ENCODE data around the gene KLHDC7B. TPM values are rescaled to one million over a fixed set of nuclear protein-coding genes. Genes with fewer than 3 reads are reported as not detected.
A peak's percentile ranks its signal among the peaks of the same experiment; 100 is the strongest.

Gene KLHDC7B
- total RNA-seq, 1 donor from 2014 or later, result not detected

- intact Hi-C loops (cut with DNase I), result loop anchor here (5.0 kb wide), 1 partner anchor 44 kb away; no protein-coding TSS in a partner anchor
- ATAC-seq (ENCODE audit: poor library complexity), result peak; percentile 36
- peak; percentile 77 for DNase-seq
These were observed 32.5 kb downstream of the KLHDC7B start, which contains the start of gene CPT1B for GRCh38 chr22:50577987-50578775. Gene CPT1B, minus strand, starts transcription at chr22:50578427. Its CDS starts 512 bp downstream, at chr22:50577915.

- intact Hi-C loops (cut with DNase I), result loop anchor here (5.0 kb wide), 1 partner anchor 43 kb away; no protein-coding TSS in a partner anchor
- ATAC-seq (ENCODE audit: poor library complexity), result no peak
- peak; percentile 37 for DNase-seq
These were observed 33.1 kb downstream of the KLHDC7B start for GRCh38 chr22:50578776-50579310.

GRCh38 chr22:50579752-50580151, 34.1 kb downstream of the KLHDC7B start:
- DNase-seq (peak; percentile 3), ATAC-seq (ENCODE audit: poor library complexity) (no peak)
- intact Hi-C loops (cut with DNase I), result loop anchor here (5.0 kb wide), 2 partner anchors 43 to 53 kb away; no protein-coding TSS in a partner anchor

- intact Hi-C loops (cut with DNase I), result loop anchor here (5.0 kb wide), 1 partner anchor 51 kb away; no protein-coding TSS in a partner anchor
- DNase-seq (peak; percentile 41), ATAC-seq (ENCODE audit: poor library complexity) (no peak)
These were observed 35.6 kb downstream of the KLHDC7B start for GRCh38 chr22:50581031-50581949.

GRCh38 chr22:50581950-50582492, 36.3 kb downstream of the KLHDC7B start:
- intact Hi-C loops (cut with DNase I), result loop anchor here (5.0 kb wide), 1 partner anchor 50 kb away; no protein-coding TSS in a partner anchor
- no peak for ATAC-seq (ENCODE audit: poor library complexity)
- DNase-seq, result no peak

GRCh38 chr22:50582493-50583293, 37.0 kb downstream of the KLHDC7B start, which contains the start of gene CHKB:
Gene CHKB, minus strand, starts transcription at chr22:50582849. Its CDS starts 68 bp downstream, at chr22:50582781.
- DNase-seq (peak; percentile 99), ATAC-seq (ENCODE audit: poor library complexity) (peak; percentile 95)
- intact Hi-C loops (cut with DNase I), result loop anchor here (5.0 kb wide), 1 partner anchor 50 kb away; no protein-coding TSS in a partner anchor

GRCh38 chr22:50583294-50583861, 37.7 kb downstream of the KLHDC7B start:
- intact Hi-C loops (cut with DNase I), result loop anchor here (5.0 kb wide), 1 partner anchor 49 kb away; no protein-coding TSS in a partner anchor
- peak; percentile 28 for DNase-seq
- ATAC-seq (ENCODE audit: poor library complexity), result peak; percentile 28

- intact Hi-C loops (cut with DNase I), result loop anchor here (5.0 kb wide), 1 partner anchor 48 kb away; no protein-coding TSS in a partner anchor
- ATAC-seq (ENCODE audit: poor library complexity), result no peak
- peak; percentile 8 for DNase-seq
These were observed 38.7 kb downstream of the KLHDC7B start for GRCh38 chr22:50584106-50585096.

GRCh38 chr22:50585238-50585637, 39.5 kb downstream of the KLHDC7B start:
- no peak for DNase-seq
- ATAC-seq (ENCODE audit: poor library complexity), result no peak
- intact Hi-C loops (cut with DNase I), result no loop called here

- intact Hi-C loops (cut with DNase I), result no loop called here
- ATAC-seq (ENCODE audit: poor library complexity) (no peak), DNase-seq (no peak)
These were observed 40.1 kb downstream of the KLHDC7B start for GRCh38 chr22:50585781-50586180.

- ATAC-seq (ENCODE audit: poor library complexity) (no peak), DNase-seq (no peak)
These were observed 40.7 kb downstream of the KLHDC7B start for GRCh38 chr22:50586416-50586815.

GRCh38 chr22:50587407-50587806, 41.7 kb downstream of the KLHDC7B start:
- intact Hi-C loops (cut with DNase I), result no loop called here
- no peak for DNase-seq
- ATAC-seq (ENCODE audit: poor library complexity), result no peak

More at GRCh38 chr22:50586416-50586815, 40.7 kb downstream of the KLHDC7B start:
- intact Hi-C loops (cut with DNase I), result no loop called here

- intact Hi-C loops (cut with DNase I), result no loop called here
- ATAC-seq (ENCODE audit: poor library complexity), result no peak
- DNase-seq, result no peak
These were observed 49.5 kb downstream of the KLHDC7B start for GRCh38 chr22:50595189-50595588.

GRCh38 chr22:50597097-50597496, 51.4 kb downstream of the KLHDC7B start:
- DNase-seq (no peak), ATAC-seq (ENCODE audit: poor library complexity) (no peak)
- intact Hi-C loops (cut with DNase I), result no loop called here

GRCh38 chr22:50599816-50600455, 54.2 kb downstream of the KLHDC7B start:
- intact Hi-C loops (cut with DNase I), result no loop called here
- ATAC-seq (ENCODE audit: poor library complexity), result peak; percentile 93
- DNase-seq, result peak; percentile 66
